GM18505 (cell line): ENCODE measurements around the gene FKBP1B.
"Not testable (repeated sequence)": the region's sequence is repeated elsewhere in the genome, so short reads cannot be mapped to it uniquely, and the experiment has no call there.

ENCODE experiments used
- ATAC-seq: cut with Tn5 transposase; IDR thresholded peaks from one replicate; pipeline ENCODE4 v1.9.1; 2021; ENCODE audit not compliant: unreplicated experiment
- POLR2A ChIP-seq: IDR thresholded peaks from 4 replicates; pipeline ENCODE4 v1.6.1; 2011; ENCODE audit warnings: borderline replicate concordance; ENCODE audit not compliant: insufficient read depth, insufficient read length; ENCODE audit errors: extremely low read depth

The FKBP1B gene

DNA sequence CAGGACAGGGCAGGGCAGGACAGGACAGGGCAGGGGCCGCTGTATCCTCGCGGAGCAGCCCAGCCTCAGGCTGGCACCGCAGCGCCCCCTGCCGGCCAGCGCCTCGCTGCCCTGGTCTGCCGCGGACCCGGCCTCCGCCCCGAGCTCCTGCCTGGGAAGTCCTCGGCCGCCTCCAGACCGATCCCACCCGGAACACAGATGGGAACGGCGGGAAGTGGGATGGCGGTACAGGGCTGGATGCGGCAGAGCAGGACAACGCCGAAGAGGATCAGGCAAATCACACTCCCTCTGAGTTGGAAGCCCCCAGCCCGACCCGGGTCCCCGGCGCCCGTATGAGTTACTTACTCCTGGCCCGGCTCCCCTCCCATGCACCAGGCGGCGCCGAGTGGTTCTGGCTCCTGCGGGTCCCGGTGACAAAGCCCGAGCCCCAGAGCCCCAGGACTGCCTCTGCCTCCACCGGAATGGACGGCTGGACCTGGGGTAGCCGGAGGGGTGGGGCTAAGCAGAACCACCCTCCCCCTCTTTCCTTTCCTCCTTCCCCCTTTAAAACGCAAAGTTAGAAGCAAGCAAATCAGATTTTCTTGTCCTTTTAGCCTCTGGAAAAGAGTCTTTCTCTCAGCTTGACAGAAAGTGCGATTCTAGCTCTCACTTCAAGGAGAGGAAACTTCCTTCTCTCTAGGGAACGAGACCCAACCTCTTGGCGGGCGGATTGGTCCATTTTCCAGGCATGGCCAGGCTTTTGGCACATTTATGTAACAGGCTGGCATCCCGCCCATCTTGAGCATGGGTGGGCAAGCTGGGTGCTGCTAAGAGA, 35.1 kb downstream of the FKBP1B start, which contains the start of gene TP53I3:
TP53I3 (minus strand) TSS at position 449 of the 814 bp plus-strand sequence. CDS start 508 bp downstream, outside the sequence.
- ATAC-seq, result peak; percentile 77
- peak; percentile 63 for TF ChIP-seq POLR2A

DNA sequence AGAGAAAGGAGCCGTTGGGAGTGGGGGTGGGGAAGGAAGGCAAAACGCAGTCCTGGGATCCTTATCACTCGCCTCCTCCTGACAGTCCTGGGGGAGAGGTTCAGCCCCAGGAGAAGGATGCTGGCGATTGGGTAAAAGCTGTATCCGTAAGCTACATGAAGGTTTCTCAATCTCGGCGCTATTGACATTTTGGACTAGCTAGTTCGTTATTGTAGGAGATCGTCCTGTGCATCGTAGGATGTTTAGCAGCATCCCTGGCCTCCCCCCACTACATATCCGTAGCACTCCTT, 35.6 kb downstream of the FKBP1B start:
- no peak for ATAC-seq

DNA sequence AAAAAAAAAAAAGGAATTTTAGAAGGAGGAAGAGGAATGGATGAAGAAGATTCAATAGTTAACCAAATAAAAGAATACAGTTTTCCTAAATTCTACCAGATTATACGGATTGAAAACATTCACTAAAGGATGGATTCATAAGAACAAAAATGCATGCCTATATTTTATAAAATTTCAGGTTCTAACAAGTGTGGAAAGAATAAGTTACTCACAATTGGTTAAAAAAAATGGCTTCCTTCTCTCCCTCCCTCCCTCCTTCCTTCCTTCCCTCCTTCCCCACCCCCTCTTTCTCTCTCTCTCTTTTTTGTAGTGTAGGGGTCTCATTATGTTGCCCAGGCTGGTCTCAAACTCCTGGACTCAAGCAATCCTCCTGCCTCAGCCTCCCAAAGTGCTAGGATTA, 36.7 kb downstream of the FKBP1B start:
- TF ChIP-seq POLR2A, result no peak
- no peak for ATAC-seq

More for the DNA sequence above, 35.6 kb downstream of the FKBP1B start:
- no peak for TF ChIP-seq POLR2A

DNA sequence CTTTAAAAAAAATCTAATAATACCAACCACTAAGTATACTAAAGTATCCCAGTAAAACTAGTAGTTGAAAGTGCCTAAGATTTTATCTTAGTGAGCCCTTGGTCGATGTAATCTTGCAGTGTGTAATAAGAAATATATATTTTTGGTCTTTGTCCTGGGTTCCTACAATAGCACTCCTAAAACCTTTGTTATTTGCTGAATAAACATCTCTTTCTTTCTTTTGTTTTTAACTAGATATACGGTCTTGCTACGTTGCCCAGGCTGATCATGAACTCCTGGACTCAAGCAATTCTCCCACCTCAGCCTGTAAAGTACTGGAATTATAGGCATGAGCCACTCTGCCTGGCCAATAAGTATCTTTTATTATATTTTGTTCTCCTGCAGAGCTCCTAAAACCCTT, 37.5 kb downstream of the FKBP1B start:
- ATAC-seq, result no peak
- no peak for TF ChIP-seq POLR2A

DNA sequence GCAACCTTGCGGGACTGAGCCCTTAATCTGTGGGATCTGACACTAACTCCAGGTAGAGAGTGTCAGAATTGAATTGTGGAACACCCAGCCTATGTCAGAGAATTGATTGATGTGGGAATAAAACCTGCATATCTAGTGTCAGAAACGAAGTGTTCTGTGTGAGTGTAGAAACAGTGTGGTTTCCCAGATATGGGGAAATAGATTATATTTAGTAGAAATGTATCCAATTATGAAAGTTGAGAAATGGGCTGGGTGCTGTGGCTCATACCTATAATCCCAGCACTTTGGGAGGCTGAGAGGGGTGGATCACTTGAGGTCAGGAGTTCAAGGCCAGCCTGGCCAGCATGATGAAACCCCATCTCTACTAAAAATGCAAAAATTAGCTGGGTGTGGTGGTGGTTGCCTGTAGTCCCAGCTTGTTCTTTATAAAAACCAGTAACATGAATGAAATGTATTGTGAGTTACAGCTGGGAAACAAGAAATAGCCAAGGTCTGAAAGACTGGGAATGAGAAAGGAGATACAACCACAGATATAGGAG, 39.3 kb downstream of the FKBP1B start:
- TF ChIP-seq POLR2A, result no peak
- no peak for ATAC-seq

DNA sequence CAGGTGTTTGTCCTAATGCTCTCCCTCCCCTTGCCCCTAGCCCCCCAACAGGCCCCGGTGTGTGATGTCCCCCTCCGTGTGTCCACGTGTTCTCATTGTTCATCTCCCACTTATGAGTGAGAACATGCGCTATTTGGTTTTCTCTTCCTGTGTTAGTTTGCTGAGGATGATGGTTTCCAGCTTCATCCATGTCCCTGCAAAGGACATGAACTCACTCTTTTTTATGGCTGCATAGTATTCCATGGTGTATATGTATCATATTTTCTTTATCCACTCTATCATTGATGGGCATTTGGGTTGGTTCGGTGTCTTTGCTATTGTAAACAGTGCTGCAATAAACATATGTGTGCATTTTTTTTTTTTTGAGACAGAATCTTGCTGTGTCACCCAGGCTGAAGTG, 43.7 kb downstream of the FKBP1B start:
- ATAC-seq, result not testable (repeated sequence)

DNA sequence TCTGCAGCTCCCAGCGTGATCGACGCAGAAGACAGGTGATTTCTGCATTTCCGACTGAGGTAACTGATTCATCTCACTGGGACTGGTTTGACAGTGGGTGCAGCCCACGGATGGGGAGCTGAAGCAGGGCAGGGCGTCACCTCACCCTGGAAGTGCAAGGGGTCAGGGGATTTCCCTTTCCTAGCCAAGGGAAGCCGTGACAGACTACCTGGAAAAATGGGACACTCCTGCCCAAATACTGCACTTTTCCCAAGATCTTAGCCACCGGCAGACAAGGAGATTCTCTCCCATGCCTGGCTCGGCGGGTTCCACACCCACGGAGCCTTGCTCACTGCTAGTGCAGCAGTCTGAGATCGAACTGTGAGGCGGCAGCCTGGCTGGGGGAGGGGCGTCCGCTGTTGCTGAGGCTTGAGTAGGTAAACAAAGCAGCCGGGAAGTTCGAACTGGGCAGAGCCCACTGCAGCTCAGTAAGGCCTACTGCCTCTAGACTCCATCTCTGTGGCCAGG, 45.7 kb downstream of the FKBP1B start:
- ATAC-seq, result not testable (repeated sequence)

DNA sequence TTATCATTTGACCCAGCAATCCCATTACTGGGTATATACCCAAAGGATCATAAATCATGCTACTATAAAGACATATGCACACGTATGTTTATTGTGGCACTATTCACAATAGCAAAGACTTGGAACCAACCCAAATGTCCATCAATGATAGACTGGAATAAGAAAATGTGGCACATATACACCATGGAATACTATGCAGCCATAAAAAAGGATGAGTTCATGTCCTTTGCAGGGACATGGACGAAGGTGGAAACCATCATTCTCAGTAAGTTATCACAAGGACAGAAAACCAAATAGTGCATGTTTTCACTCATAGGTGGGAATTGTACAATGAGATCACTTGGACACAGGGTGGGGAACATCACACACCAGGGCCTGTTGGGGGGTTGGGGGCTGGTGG, 51.2 kb downstream of the FKBP1B start:
- not testable (repeated sequence) for ATAC-seq

DNA sequence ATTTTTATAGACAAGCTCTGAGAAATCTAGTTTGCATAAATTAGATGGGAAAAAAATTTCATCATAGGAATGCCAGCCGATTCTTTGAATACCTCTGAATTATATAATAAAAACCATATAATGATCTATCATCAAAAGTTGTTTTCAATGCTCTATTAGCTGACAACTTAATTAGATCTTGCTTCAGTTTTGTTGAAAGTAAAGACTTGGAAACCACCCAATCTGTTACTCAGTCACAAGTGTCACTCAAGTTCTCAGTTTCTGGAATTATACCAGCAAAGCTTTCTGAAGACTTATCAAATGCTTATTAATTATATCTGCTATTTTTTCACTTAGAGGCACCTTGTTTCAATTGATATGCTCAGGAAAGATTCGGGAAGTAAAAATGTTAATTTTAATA, 52.5 kb downstream of the FKBP1B start:
- TF ChIP-seq POLR2A, result no peak
- ATAC-seq, result no peak

DNA sequence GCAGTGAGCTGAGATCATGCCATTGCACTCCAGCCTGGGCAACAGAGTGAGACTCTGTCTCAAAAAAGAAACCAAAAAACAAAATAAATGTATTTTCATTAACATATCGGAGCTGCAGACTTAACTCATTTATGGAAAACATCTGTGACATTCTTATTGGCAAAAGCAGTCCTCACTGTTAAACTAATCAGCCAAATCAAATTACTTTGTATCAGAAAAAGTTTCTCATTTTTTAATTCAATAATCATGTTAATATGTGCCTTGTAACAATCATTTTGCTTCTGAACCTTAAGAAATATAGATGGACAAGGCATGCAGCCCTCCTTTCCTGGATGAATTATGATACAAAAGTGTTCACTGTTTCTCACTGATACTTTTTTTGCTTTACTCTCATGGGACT, 53.1 kb downstream of the FKBP1B start:
- no peak for ATAC-seq
- TF ChIP-seq POLR2A, result no peak

DNA sequence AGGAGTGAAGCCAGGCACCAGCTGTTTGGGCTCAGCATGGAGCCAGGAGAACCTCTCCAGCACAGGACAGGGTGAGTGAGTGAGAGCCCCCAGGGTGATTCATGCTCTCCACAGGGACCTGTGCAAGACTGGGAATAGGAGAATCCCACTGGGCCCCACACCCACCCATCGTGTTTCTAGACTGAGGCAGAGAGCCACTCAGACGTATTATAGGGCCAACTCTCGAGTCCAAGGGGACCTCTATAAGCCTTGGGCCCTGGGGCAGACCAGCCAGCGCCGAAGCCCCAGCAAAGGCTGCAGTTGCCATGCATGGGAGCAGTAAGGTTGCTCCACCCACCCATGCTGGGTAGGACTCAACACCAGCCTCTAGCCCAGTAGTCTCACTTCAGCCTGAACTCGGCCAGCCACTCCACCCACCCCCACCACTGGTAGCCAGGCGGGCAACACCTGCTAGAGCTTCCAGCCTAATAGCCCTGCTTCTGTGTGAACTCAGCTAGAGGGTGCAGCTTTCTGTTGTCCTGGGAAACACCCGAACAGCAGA, 54.6 kb downstream of the FKBP1B start:
- no peak for TF ChIP-seq POLR2A
- no peak for ATAC-seq

DNA sequence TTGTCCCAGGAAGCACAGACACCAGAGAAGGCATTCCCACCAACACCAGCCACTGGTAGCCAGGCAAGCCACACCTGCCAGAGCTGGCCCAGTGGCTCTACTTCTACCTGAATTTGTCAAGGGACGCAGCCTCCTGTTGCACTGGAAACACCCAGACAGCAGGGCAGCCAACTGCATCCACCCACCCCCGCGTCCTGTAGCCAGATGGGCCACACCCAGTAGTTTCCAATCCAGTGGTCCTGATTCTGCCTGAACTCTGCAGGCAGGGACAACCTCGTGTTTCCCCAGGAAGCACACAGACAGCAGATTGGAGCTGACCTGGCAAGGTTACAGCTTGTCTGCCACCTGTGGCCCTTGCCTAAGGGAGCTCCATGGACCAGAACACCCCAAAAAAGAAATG, 55.4 kb downstream of the FKBP1B start:
- no peak for ATAC-seq
- no peak for TF ChIP-seq POLR2A

DNA sequence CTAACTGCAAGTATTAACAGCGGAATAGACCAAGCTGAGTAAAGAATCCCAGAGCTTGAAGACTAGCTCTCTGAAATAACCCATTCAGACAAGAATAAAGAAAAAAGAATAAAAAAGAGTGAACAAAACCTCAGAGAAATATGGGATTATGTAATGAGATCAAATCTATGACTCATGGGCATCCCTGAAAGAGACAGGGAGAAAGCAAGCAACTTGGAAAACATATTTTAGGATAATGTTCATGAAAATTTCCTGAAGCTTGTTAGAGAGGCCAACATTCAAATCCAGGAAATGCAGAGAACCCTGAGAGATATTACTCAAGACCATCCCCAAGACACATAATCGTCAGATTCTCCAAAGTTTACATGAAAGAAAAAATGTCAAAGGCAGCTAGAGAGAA, 56.3 kb downstream of the FKBP1B start:
- ATAC-seq, result no peak
- TF ChIP-seq POLR2A, result no peak

DNA sequence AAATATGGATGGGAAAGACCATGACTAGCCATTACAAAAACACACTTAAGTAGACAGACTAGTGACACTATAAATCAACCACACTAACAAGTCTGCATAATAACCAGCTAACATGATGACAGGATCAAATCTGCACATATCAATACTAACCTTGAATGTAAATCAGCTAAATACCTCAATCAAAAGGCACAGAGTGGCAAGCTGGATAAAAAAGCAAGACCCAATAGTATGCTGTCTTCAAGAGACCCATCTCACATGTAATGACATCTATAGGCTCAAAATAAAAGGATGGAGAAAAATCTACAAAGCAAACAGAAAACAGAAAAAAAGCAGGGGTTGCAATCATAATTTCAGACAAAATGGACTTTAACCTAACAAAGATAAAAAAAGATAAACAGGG, 57.2 kb downstream of the FKBP1B start:
- ATAC-seq, result no peak
- no peak for TF ChIP-seq POLR2A
